C1 segment of cervical spinal cord (tissue), 14 donors: ENCODE data around the gene RARA.

Experiments
- DNase-seq, 14 donors: peaks; one replicate each; lab custom pipeline; 2025; lab: John Stamatoyannopoulos, UW

RARA gene

GRCh38 chr17:40327735-40328385 lies 18.9 kb downstream of the RARA start:
- peak in 1 of 14 donors; percentile 16 for DNase-seq

GRCh38 chr17:40328386-40328766 lies 19.4 kb downstream of the RARA start:
- no peak for DNase-seq

GRCh38 chr17:40329839-40330794 lies 21.1 kb downstream of the RARA start:
- peak in 2 of 14 donors; percentile 50 to 64 for DNase-seq

GRCh38 chr17:40330850-40331470 lies 22.0 kb downstream of the RARA start:
- DNase-seq: no peak

GRCh38 chr17:40331743-40332641 lies 23.0 kb downstream of the RARA start:
- peak in 12 of 14 donors; percentile 52 to 94 (median 80) for DNase-seq

- DNase-seq: no peak
These were observed 24.9 kb downstream of the RARA start for GRCh38 chr17:40333781-40334448.

- no peak for DNase-seq
These were observed 26.6 kb downstream of the RARA start for GRCh38 chr17:40335620-40336019.

- DNase-seq: no peak
These were observed 28.4 kb downstream of the RARA start for GRCh38 chr17:40337351-40337750.

- DNase-seq: no peak
These were observed 29.1 kb downstream of the RARA start for GRCh38 chr17:40338058-40338457.

GRCh38 chr17:40338941-40339649 lies 30.1 kb downstream of the RARA start:
- no peak for DNase-seq

GRCh38 chr17:40340327-40340726 lies 31.3 kb downstream of the RARA start:
- no peak for DNase-seq

GRCh38 chr17:40340880-40341807 lies 32.2 kb downstream of the RARA start:
- DNase-seq: peak in 11 of 14 donors; percentile 38 to 84 (median 43)

GRCh38 chr17:40341808-40342503 lies 33.0 kb downstream of the RARA start:
- peak in 9 of 14 donors; percentile 15 to 69 (median 43) for DNase-seq

- DNase-seq: no peak
These were observed 33.7 kb downstream of the RARA start for GRCh38 chr17:40342504-40343218.

- DNase-seq: no peak
These were observed 34.5 kb downstream of the RARA start for GRCh38 chr17:40343219-40344119.

GRCh38 chr17:40344421-40345160 lies 35.6 kb downstream of the RARA start:
- no peak for DNase-seq
